Caco-2 (cell line): Measurements from ENCODE around the gene CDH10. TPM values are rescaled to one million over a fixed set of nuclear protein-coding genes. Genes with fewer than 3 reads are reported as not detected.

Experiments used
- Bru-seq: library from RNA; stranded (reverse); fragments of 400-500 nt; gene quantifications from one replicate; lab custom pipeline; 2021; lab: Mats Ljungman, UMichigan
- BruChase-seq, 2 experiments: library from RNA; stranded (reverse); fragments of 400-500 nt; gene quantifications; one replicate each; lab custom pipeline; 2021; lab: Mats Ljungman, UMichigan
- BruUV-seq: library from RNA; stranded (reverse); fragments of 400-500 nt; replicated peaks from 2 replicates; lab custom pipeline; 2021; lab: Mats Ljungman, UMichigan
- CTCF ChIA-PET: fragments of 300-600 bp; sonication (Branson Sonifier 250); formaldehyde crosslinking; loops from one replicate; lab custom pipeline; 2022; ENCODE audit warnings: antibody characterized with exemption; lab: Charles Lee
- POLR2A ChIA-PET: fragments of 300-600 bp; sonication (Branson Sonifier 250); formaldehyde crosslinking; loops from one replicate; lab custom pipeline; 2022; ENCODE audit warnings: antibody characterized with exemption; lab: Charles Lee
- DNase-seq, 2 experiments: peaks; one replicate each; pipeline versions ENCODE4 v3.0.0 to v3.0.0-alpha.2; 2020 to 2022
- H3K27me3 ChIP-seq: replicated peaks from 2 replicates; pipeline ENCODE4 v1.6.0; 2011; ENCODE audit warnings: low read length; ENCODE audit not compliant: control insufficient read depth, insufficient read depth
- H3K36me3 ChIP-seq: 2 replicates; pipeline ENCODE4 v1.5.1; 2011; ENCODE audit warnings: low read length; ENCODE audit not compliant: control insufficient read depth, insufficient read depth
- H3K4me1 ChIP-seq: fragments of 250-450 bp; sonication (Bioruptor Pico); 2 replicates; pipeline ENCODE4 v1.5.1; 2020; ENCODE audit warnings: mild to moderate bottlenecking
- H3K4me3 ChIP-seq: 2 replicates; pipeline ENCODE4 v1.5.1; 2011; ENCODE audit warnings: low read depth, mild to moderate bottlenecking, control low read depth, low read length
- H3K9me3 ChIP-seq: fragments of 250-450 bp; sonication (Bioruptor Pico); 2 replicates; pipeline ENCODE4 v1.5.1; 2020; ENCODE audit warnings: mild to moderate bottlenecking, moderate library complexity
- H3K27ac Mint-ChIP-seq: one replicate; pipeline ENCODE4 v1.8.0; 2022; ENCODE audit warnings: mixed read lengths; ENCODE audit not compliant: unreplicated experiment
- H3K27me3 Mint-ChIP-seq: one replicate; pipeline ENCODE4 v1.8.0; 2022; ENCODE audit warnings: mixed read lengths; ENCODE audit not compliant: insufficient read depth, unreplicated experiment
- H3K36me3 Mint-ChIP-seq: one replicate; pipeline ENCODE4 v1.8.0; 2022; ENCODE audit warnings: mild to moderate bottlenecking, mixed read lengths; ENCODE audit not compliant: insufficient read depth, unreplicated experiment
- H3K4me1 Mint-ChIP-seq: one replicate; pipeline ENCODE4 v1.8.0; 2022; ENCODE audit warnings: low read depth, mixed read lengths; ENCODE audit not compliant: unreplicated experiment
- H3K4me3 Mint-ChIP-seq: one replicate; pipeline ENCODE4 v1.8.0; 2022; ENCODE audit warnings: mild to moderate bottlenecking, moderate library complexity, mixed read lengths; ENCODE audit not compliant: unreplicated experiment
- H3K9me3 Mint-ChIP-seq: one replicate; pipeline ENCODE4 v1.8.0; 2022; ENCODE audit warnings: mixed read lengths; ENCODE audit not compliant: unreplicated experiment
- CTCF ChIP-seq, 2 experiments: fragments of 200-600 bp in 1 of 2; IDR thresholded peaks; 1 replicate in 1 of 2; 2 replicates in 1 of 2; pipeline versions ENCODE4 v1.5.1 to v1.8.0; 2011 to 2022; ENCODE audit warnings: antibody characterized with exemption in 1 of 2, control low read depth in 1 of 2, inconsistent platforms in 1 of 2, low read depth in 1 of 2, low read length in 1 of 2, mild to moderate bottlenecking in 1 of 2, moderate library complexity in 1 of 2; ENCODE audit not compliant: insufficient read depth in 1 of 2, severe bottlenecking in 1 of 2, unreplicated experiment in 1 of 2
- intact Hi-C: fragments of 100-400 bp; cut with micrococcal nuclease; formaldehyde crosslinking; loops from one replicate; pipeline ENCODE4 v1.10.0; 2022; ENCODE audit not compliant: unreplicated experiment
- long read RNA-seq: library from polyadenylated mRNA; stranded (forward); transcript quantifications from one replicate; pipeline ENCODE4 v2.0.0, GENCODE V29; 2022
- total RNA-seq: library from RNA; stranded (reverse); gene quantifications from 2 replicates; pipeline ENCODE4 v1.2.3, GENCODE V29; 2022

The CDH10 gene
- total RNA-seq (not detected in 2 replicates), Bru-seq, nascent RNA (percentile 12 among the genes with signal in this experiment), BruChase-seq, experiment 1, labeled RNA remaining after a 2-hour chase (percentile 2 among the genes with signal in this experiment), BruChase-seq, experiment 2, labeled RNA remaining after a 6-hour chase (percentile 1 among the genes with signal in this experiment)
- long read RNA-seq: 0 reads

GRCh38 chr5:24644761-24645160 lies at the start of gene CDH10:
Gene CDH10, minus strand, starts transcription at chr5:24644978. Its CDS starts 51,488 bp downstream, at chr5:24593490.
- no TSS peak for BruUV-seq
- POLR2A ChIA-PET: no interaction called here
- peak within 1 kb of the TSS; percentile 10 for H3K4me3 Mint-ChIP-seq
- peak; percentile 7 to 43 for DNase-seq
- Histone ChIP-seq H3K36me3 (no peaks in the 10 kb centered on the region), H3K27me3 (no peaks in the 10 kb centered on the region), H3K9me3 (no peaks in the 10 kb centered on the region), H3K4me1 (no peaks in the 10 kb centered on the region), H3K4me3 (no peak within 1 kb of the TSS)
- H3K4me1 Mint-ChIP-seq: no peaks in the 10 kb centered on the region
- no peak within 1 kb of the TSS for H3K27ac Mint-ChIP-seq
- TF ChIP-seq CTCF (IDR thresholded peaks at IDR 0.05; ENCODE audit: insufficient read depth in 1 of 2, low read depth in 1 of 2, low read length in 1 of 2, severe bottlenecking in 1 of 2, unreplicated experiment in 1 of 2): no peak
- intact Hi-C loops: no loop called here
- H3K27me3 Mint-ChIP-seq: peaks cover 3% of the 10 kb centered on the region
- no peaks in the 10 kb centered on the region for H3K9me3 Mint-ChIP-seq
- CTCF ChIA-PET: no interaction called here
- H3K36me3 Mint-ChIP-seq: no peaks in the 10 kb centered on the region

GRCh38 chr5:24693609-24694008 lies 48.8 kb upstream of the CDH10 start:
- no peak overlapping the region for H3K4me3 Mint-ChIP-seq

GRCh38 chr5:24691074-24691473 lies 46.3 kb upstream of the CDH10 start:
- Mint-ChIP-seq H3K27ac (no peak overlapping the region), H3K4me1 (no peaks in the 10 kb centered on the region), H3K9me3 (peaks cover 6% of the 10 kb centered on the region), H3K36me3 (no peaks in the 10 kb centered on the region), H3K27me3 (no peaks in the 10 kb centered on the region), H3K4me3 (no peak overlapping the region)
- TF ChIP-seq CTCF (IDR thresholded peaks at IDR 0.05; ENCODE audit: insufficient read depth in 1 of 2, low read depth in 1 of 2, low read length in 1 of 2, severe bottlenecking in 1 of 2, unreplicated experiment in 1 of 2): no peak
- no peak for DNase-seq
- intact Hi-C loops: no loop called here
- Histone ChIP-seq H3K4me3 (no peak overlapping the region), H3K9me3 (no peaks in the 10 kb centered on the region), H3K36me3 (no peaks in the 10 kb centered on the region), H3K4me1 (no peaks in the 10 kb centered on the region), H3K27me3 (no peaks in the 10 kb centered on the region)
- BruUV-seq: no TSS peak
- ChIA-PET CTCF (no interaction called here), POLR2A (no interaction called here)

More at GRCh38 chr5:24693609-24694008, 48.8 kb upstream of the CDH10 start:
- TF ChIP-seq CTCF (IDR thresholded peaks at IDR 0.05; ENCODE audit: insufficient read depth in 1 of 2, low read depth in 1 of 2, low read length in 1 of 2, severe bottlenecking in 1 of 2, unreplicated experiment in 1 of 2): no peak
- Histone ChIP-seq H3K27me3 (no peaks in the 10 kb centered on the region), H3K9me3 (no peaks in the 10 kb centered on the region), H3K4me3 (no peak overlapping the region), H3K4me1 (no peaks in the 10 kb centered on the region), H3K36me3 (no peaks in the 10 kb centered on the region)
- CTCF ChIA-PET: no interaction called here
- BruUV-seq: no TSS peak
- intact Hi-C loops: no loop called here
- no peaks in the 10 kb centered on the region for H3K27me3 Mint-ChIP-seq
- H3K4me1 Mint-ChIP-seq: no peaks in the 10 kb centered on the region
- POLR2A ChIA-PET: interaction anchor here (0.6 kb wide), 1 partner anchor 12 kb away, joined by 9 read pairs; no protein-coding TSS in a partner anchor
- peaks cover 15% of the 10 kb centered on the region for H3K9me3 Mint-ChIP-seq
- no peaks in the 10 kb centered on the region for H3K36me3 Mint-ChIP-seq
- DNase-seq: no peak
- H3K27ac Mint-ChIP-seq: no peak overlapping the region
